K562 (cell line): Measurements from ENCODE around the gene SH3GLB2. TPM values are rescaled to one million over a fixed set of nuclear protein-coding genes. Genes with fewer than 3 reads are reported as not detected.

ENCODE experiments used
- ATAC-seq: fragments of 200-7000 bp; cut with Tn5 transposase; 3 replicates; pipeline ENCODE4 v1.9.1; 2020; ENCODE audit warnings: moderate library complexity
- BruUV-seq: library from RNA; stranded (reverse); fragments of 400-500 nt; replicated peaks from 2 replicates; lab custom pipeline; 2021; lab: Mats Ljungman, UMichigan
- CTCF ChIA-PET: fragments of 300-600 bp; formaldehyde crosslinking; extraction: SDS; loops from one replicate; lab custom pipeline; 2021; ENCODE audit warnings: low intra/inter-chr PET ratio; lab: Yijun Ruan, JAX
- POLR2A ChIA-PET: fragments of 300-600, 350-650 bp; sonication (Branson Sonifier 250); formaldehyde crosslinking; extraction: SDS; loops from one replicate; lab custom pipeline; 2021; ENCODE audit warnings: antibody characterized with exemption, inconsistent platforms; lab: Yijun Ruan, JAX
- DNase-seq, 4 experiments: peaks; one replicate each; pipeline versions ENCODE4 v3.0.0 to v3.0.0-alpha.2; 2011 to 2018; ENCODE audit warnings: low spot score in 3 of 4, mixed read lengths in 3 of 4; ENCODE audit errors: extremely low read depth in 1 of 4
- FAIRE-seq: peaks from 2 replicates; lab custom pipeline; 2011; peaks lifted over from hg19 to GRCh38; lab: Jason Lieb, UNC
- H2AFZ ChIP-seq: 2 replicates; pipeline ENCODE4 v1.6.0; 2011; ENCODE audit warnings: low read depth, low read length, control low read depth, inconsistent platforms
- H3K27ac ChIP-seq: fragments of 200-600 bp; 3 replicates; pipeline ENCODE4 v1.8.0; 2011; ENCODE audit warnings: low read depth, mild to moderate bottlenecking, control low read depth, inconsistent platforms, low read length, moderate library complexity, mixed read lengths; ENCODE audit errors: extremely low read depth
- H3K27me3 ChIP-seq, 2 experiments: fragments of 300-600 bp in 1 of 2; 2 replicates in 1 of 2; 3 replicates in 1 of 2; pipeline versions ENCODE4 v1.6.0 to v1.8.0; 2011; ENCODE audit warnings: inconsistent platforms in 2 of 2, low read length in 2 of 2, mild to moderate bottlenecking in 1 of 2, mixed read lengths in 1 of 2, moderate library complexity in 1 of 2; ENCODE audit not compliant: control insufficient read depth in 2 of 2, insufficient read depth in 2 of 2
- H3K36me3 ChIP-seq: fragments of 300-600 bp; 3 replicates; pipeline ENCODE4 v1.8.0; 2011; ENCODE audit warnings: mild to moderate bottlenecking, low read length, inconsistent platforms; ENCODE audit not compliant: control insufficient read depth, insufficient read depth
- H3K4me1 ChIP-seq, 2 experiments: fragments of 200-600 bp in 1 of 2; replicated peaks in 1 of 2; 2 replicates in 1 of 2; 3 replicates in 1 of 2; pipeline versions ENCODE4 v1.5.1 to v1.8.0; 2011; ENCODE audit warnings: inconsistent platforms in 2 of 2, low read length in 2 of 2, mild to moderate bottlenecking in 1 of 2, mixed read lengths in 1 of 2, moderate library complexity in 1 of 2; ENCODE audit not compliant: control insufficient read depth in 2 of 2, insufficient read depth in 2 of 2
- H3K4me2 ChIP-seq: 2 replicates; pipeline ENCODE4 v1.6.1; 2011; ENCODE audit warnings: low read length, control low read depth, inconsistent platforms, mixed read lengths; ENCODE audit not compliant: insufficient read depth
- H3K4me3 ChIP-seq: fragments of 200-600 bp; sonication (generic), shearing (Covaris generic); 2 replicates; pipeline ENCODE4 v1.5.1; 2016; ENCODE audit warnings: control low read depth, inconsistent platforms
- H3K79me2 ChIP-seq: fragments of 200-600 bp; 3 replicates; pipeline ENCODE4 v1.8.0; 2011; ENCODE audit warnings: low read length, inconsistent platforms; ENCODE audit not compliant: control insufficient read depth, insufficient read depth
- H3K9ac ChIP-seq, 2 experiments: 2 replicates each; pipeline versions ENCODE4 v1.6.0 to v1.6.1; 2011; ENCODE audit warnings: low read depth in 2 of 2, low read length in 2 of 2, control low read depth in 1 of 2, inconsistent platforms in 1 of 2, mild to moderate bottlenecking in 1 of 2, mixed read lengths in 1 of 2; ENCODE audit not compliant: insufficient read depth in 1 of 2
- H3K9me1 ChIP-seq: one replicate; pipeline ENCODE4 v1.6.0; 2011; ENCODE audit warnings: inconsistent platforms, mild to moderate bottlenecking, low read length, moderate library complexity; ENCODE audit not compliant: control insufficient read depth, insufficient read depth
- H3K9me3 ChIP-seq: replicated peaks from 2 replicates; pipeline ENCODE4 v1.5.1; 2011; ENCODE audit warnings: low read depth, low read length, inconsistent platforms; ENCODE audit not compliant: control insufficient read depth, insufficient read depth
- H4K20me1 ChIP-seq: replicated peaks from 2 replicates; pipeline ENCODE4 v1.6.1; 2011; ENCODE audit warnings: low read length, inconsistent platforms, mixed read lengths; ENCODE audit not compliant: control insufficient read depth, insufficient read depth
- CBFA2T2 ChIP-seq: fragments of 450-650 bp; conservative IDR thresholded peaks from 2 replicates; pipeline ENCODE4 v1.6.1; 2017; ENCODE audit warnings: mild to moderate bottlenecking
- GTF2E2 ChIP-seq: fragments of 200-800 bp; sonication (Bioruptor generic); IDR thresholded peaks from 2 replicates; pipeline ENCODE4 v1.6.1; 2016; ENCODE audit warnings: missing genetic modification characterization, missing compliant biosample characterization
- RBFOX2 ChIP-seq: fragments of 200-400 bp; formaldehyde crosslinking; IDR thresholded peaks from 2 replicates; pipeline ENCODE4 v1.6.1; 2017; ENCODE audit warnings: low read depth, mild to moderate bottlenecking, low read length, moderate library complexity
- WGBS: fragments of 100-300 bp; shearing (Covaris generic); methylation state at CpG from one replicate; pipeline ENCODE4 v1.1.6; 2016; ENCODE audit warnings: low coverage, mixed read lengths; ENCODE audit not compliant: insufficient coverage; ENCODE audit errors: missing lambda C conversion rate; 5-methylcytosine and 5-hydroxymethylcytosine counted together
- in situ Hi-C: fragments of 300-500 bp; cut with MboI; formaldehyde crosslinking; loops from 4 replicates; pipeline ENCODE4 v1.15.0; 2018; ENCODE audit warnings: inconsistent platforms, mixed read lengths
- intact Hi-C: fragments of 100-400 bp; cut with micrococcal nuclease; formaldehyde crosslinking; loops from 2 replicates; pipeline ENCODE4 v1.14.2; 2022
- polyA plus RNA-seq, 8 experiments: library from polyadenylated mRNA; depleted of rRNA in 4 of 8; stranded (reverse) in 5 of 8; unstranded in 3 of 8; fragments of >200 nt; fragmentation: Nextera tagmentation in 2 of 8; fragmentation: Illumina TruSeq in 1 of 8; extraction: Ambion mirVana in 2 of 8; extraction: Trizol in 1 of 8; gene quantifications; 2 replicates each; pipeline versions ENCODE4 v1.2.1 to v1.2.3, GENCODE V29; 2011 to 2014; ENCODE audit warnings: inconsistent platforms in 1 of 8, missing spikeins in 1 of 8
- total RNA-seq, 7 experiments: library from RNA; depleted of rRNA in 6 of 7; stranded (reverse); fragments of >200 nt in 6 of 7; fragmentation: Illumina TruSeq in 2 of 7; extraction: Trizol in 2 of 7; gene quantifications; 2 replicates each; pipeline versions ENCODE4 v1.2.1 to v1.2.3, GENCODE V29; 2011 to 2021; ENCODE audit warnings: low replicate concordance in 1 of 7
- TF ChIP-seq, protein P1 (sequence below): IDR thresholded peaks from 2 replicates; pipeline ENCODE4 v1.6.1; 2014; ENCODE audit warnings: antibody characterized with exemption

SH3GLB2 gene
- total and polyA plus RNA-seq, 9 of the 15 experiments (the other 6 are each of a cell fraction or from before 2014, with no cell fraction given) = 0.20 to 118 (median 58.8) TPM

DNA sequence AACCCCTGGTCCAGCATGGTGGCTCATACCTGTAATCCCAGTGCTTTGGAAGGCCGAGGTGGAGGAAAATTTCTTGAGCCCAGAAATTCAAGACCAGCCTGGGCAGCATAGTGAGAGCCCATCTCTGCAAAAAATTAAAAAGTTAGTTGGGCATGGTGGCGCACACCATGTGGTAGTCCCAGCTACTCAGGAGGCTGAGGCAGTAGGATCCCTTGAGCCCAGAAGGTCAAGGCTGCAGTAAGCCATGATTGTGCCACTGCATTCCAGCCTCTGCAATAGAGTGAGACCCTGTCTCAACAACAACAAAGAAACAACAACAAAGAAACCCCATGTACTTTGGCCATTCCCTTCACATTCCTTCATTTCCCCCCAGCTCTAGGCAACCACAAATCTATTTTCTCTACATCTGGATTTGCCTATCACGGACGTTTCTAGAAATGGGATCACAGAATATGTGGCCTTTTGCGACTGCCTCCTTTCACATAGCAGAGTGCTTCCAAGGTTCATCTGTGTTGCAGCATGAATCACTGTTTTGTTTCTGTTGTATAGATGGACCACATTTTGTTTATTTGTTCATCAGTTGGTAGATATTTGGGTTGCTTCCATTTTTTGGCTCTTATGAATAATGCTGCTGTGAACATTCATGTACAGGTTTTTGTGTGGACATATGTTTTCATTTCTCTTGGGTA is 26.2 kb upstream of the SH3GLB2 start:
- 78% methylated on average over 5 of the region's 5 CpGs for whole genome bisulfite sequencing
- Histone ChIP-seq H3K4me2 (no peak overlapping the region), H3K4me1 (peaks cover 0 to 3% of the 10 kb centered on the region in 2 experiments; a peak in 1 of 5 replicates)
- TF ChIP-seq, protein P1, sequence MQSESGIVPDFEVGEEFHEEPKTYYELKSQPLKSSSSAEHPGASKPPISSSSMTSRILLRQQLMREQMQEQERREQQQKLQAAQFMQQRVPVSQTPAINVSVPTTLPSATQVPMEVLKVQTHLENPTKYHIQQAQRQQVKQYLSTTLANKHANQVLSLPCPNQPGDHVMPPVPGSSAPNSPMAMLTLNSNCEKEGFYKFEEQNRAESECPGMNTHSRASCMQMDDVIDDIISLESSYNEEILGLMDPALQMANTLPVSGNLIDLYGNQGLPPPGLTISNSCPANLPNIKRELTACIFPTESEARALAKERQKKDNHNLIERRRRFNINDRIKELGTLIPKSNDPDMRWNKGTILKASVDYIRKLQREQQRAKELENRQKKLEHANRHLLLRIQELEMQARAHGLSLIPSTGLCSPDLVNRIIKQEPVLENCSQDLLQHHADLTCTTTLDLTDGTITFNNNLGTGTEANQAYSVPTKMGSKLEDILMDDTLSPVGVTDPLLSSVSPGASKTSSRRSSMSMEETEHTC = no peak
- no peak for TF ChIP-seq RBFOX2
- TF ChIP-seq CBFA2T2 = no peak
- no peak for TF ChIP-seq GTF2E2 (tag)
- TF ChIP-seq, all 486 proteins: peak for 0
- 0 out of 2 replicates have a peak, but pooled peaks cover 3% of the 10 kb centered on the region for H4K20me1 ChIP-seq
- H3K36me3 ChIP-seq = peaks cover 60% of the 10 kb centered on the region; the same call in 2 of the 3 replicates
- ChIA-PET CTCF (no interaction called here), POLR2A (interaction anchor here (1.6 kb wide), 1 partner anchor 16 kb away, joined by 5 read pairs; no protein-coding TSS in a partner anchor)
- H3K4me3 ChIP-seq = no peak overlapping the region
- DNase-seq (no peak), FAIRE-seq (no peak), ATAC-seq (no peak)
- no peaks in the 10 kb centered on the region for H3K79me2 ChIP-seq
- H3K27me3 ChIP-seq = no peaks in the 10 kb centered on the region
- H2AFZ ChIP-seq = no peak overlapping the region
- no peaks in the 10 kb centered on the region for H3K9me1 ChIP-seq
- H3K9me3 ChIP-seq = no peaks in the 10 kb centered on the region
- H3K9ac ChIP-seq = no peak overlapping the region
- no peak overlapping the region for H3K27ac ChIP-seq
- no TSS peak for BruUV-seq
- intact Hi-C loops = no loop called here
- in situ Hi-C loops = no loop called here
